HepG2 (cell line): ENCODE measurements around the gene RGP1. TPM values are rescaled to one million over a fixed set of nuclear protein-coding genes. Genes with fewer than 3 reads are reported as not detected.
A peak's percentile ranks its signal among the peaks of the same experiment; 100 is the strongest.

Experiments
- ARID4A ChIP-seq: sonication (generic); formaldehyde crosslinking; IDR thresholded peaks from 2 replicates; pipeline ENCODE4 v1.5.0; 2020; ENCODE audit warnings: mild to moderate bottlenecking, missing genetic modification reagents, borderline replicate concordance
- CEBPG ChIP-seq: IDR thresholded peaks from 2 replicates; pipeline ENCODE4 v1.6.1; 2016
- ELF4 ChIP-seq: sonication (generic); formaldehyde crosslinking; IDR thresholded peaks from 2 replicates; pipeline ENCODE4 v1.5.0; 2020; ENCODE audit warnings: missing genetic modification reagents, mild to moderate bottlenecking, moderate library complexity, borderline replicate concordance
- FLYWCH1 ChIP-seq: sonication (generic); formaldehyde crosslinking; IDR thresholded peaks from 2 replicates; pipeline ENCODE4 v1.8.1; 2023; ENCODE audit warnings: mild to moderate bottlenecking, missing genetic modification reagents
- NCOA5 ChIP-seq: sonication (generic); formaldehyde crosslinking; IDR thresholded peaks from 2 replicates; pipeline ENCODE4 v1.4.0; 2020; ENCODE audit warnings: missing genetic modification reagents
- SP140L ChIP-seq: sonication (generic); formaldehyde crosslinking; IDR thresholded peaks from 2 replicates; pipeline ENCODE4 v1.4.0; 2020; ENCODE audit warnings: missing genetic modification reagents, borderline replicate concordance
- ZBTB7B ChIP-seq: sonication (generic); formaldehyde crosslinking; IDR thresholded peaks from 2 replicates; pipeline ENCODE4 v1.4.0; 2020; ENCODE audit warnings: missing genetic modification reagents
- ZNF878 ChIP-seq: sonication (generic); formaldehyde crosslinking; IDR thresholded peaks from 2 replicates; pipeline ENCODE4 v1.8.1; 2023; ENCODE audit warnings: mild to moderate bottlenecking, missing genetic modification reagents, moderate library complexity
- polyA plus RNA-seq, 8 experiments: library from polyadenylated mRNA; depleted of rRNA in 3 of 8; stranded (reverse) in 7 of 8; unstranded in 1 of 8; fragments of >200 nt; fragmentation: Illumina TruSeq in 4 of 8; extraction: Trizol in 4 of 8; gene quantifications; 2 replicates each; pipeline versions ENCODE4 v1.2.1 to v1.2.3, GENCODE V29; 2011 to 2016; ENCODE audit warnings: low read depth in 4 of 8, missing spikeins in 1 of 8, mixed read lengths in 1 of 8; ENCODE audit not compliant: insufficient read depth in 1 of 8
- total RNA-seq, 5 experiments: library from RNA; depleted of rRNA; stranded (reverse); fragments of >200 nt; fragmentation: Illumina TruSeq; extraction: Trizol; gene quantifications; 2 replicates each; pipeline ENCODE4 v1.2.3, GENCODE V29; 2016; ENCODE audit warnings: low read depth in 1 of 5
- TF ChIP-seq, protein P1 (sequence below): sonication (generic); formaldehyde crosslinking; IDR thresholded peaks from 2 replicates; pipeline ENCODE4 v1.5.1; 2020; ENCODE audit warnings: missing genetic modification reagents, mild to moderate bottlenecking, borderline replicate concordance

RGP1 gene
- total and polyA plus RNA-seq, 2 of the 13 experiments (the other 11 are each of a cell fraction or from before 2014, with no cell fraction given), result 12.7 to 21.0 TPM

DNA sequence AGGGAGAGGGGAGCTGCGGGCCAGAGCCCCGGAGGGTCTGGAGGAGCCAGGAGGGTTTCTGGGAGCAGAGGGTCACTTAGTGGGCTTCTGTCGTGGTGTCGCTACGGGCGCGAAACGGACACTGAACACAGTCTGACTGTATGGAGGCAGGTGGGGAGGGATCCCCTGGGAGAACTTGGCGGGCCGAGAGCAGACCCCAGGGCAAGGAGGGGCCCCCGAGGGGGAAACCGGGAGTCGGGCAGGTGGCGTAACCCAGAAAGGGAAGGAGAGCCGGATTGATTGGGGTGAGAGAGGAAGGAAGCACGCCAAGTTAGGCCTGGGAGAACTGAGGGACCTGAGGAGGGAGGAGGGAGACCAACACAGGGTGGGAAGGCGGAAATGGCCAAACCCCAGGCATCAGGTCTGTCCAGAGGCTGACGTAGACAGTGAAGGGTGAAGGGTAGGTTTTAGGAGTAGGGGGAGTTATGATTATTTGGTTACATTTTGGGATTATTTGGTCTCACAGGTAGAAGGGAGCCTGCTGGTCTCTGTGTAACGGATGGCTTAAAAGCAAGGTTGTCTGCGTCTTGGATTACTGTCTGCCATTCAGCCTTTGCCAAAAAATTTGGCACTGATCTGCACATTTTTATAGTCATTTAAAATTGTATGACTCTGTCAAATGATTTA is 8.3 kb downstream of the RGP1 start (continued):
- no peak for TF ChIP-seq NCOA5 (CRISPR knock-in tag)
- 0 out of 2 replicates have a peak, but pooled peaks have one; percentile 5 for TF ChIP-seq CEBPG (CRISPR knock-in tag)
- TF ChIP-seq SP140L, result no peak
- TF ChIP-seq ELF4, result no peak
- TF ChIP-seq, protein P1, sequence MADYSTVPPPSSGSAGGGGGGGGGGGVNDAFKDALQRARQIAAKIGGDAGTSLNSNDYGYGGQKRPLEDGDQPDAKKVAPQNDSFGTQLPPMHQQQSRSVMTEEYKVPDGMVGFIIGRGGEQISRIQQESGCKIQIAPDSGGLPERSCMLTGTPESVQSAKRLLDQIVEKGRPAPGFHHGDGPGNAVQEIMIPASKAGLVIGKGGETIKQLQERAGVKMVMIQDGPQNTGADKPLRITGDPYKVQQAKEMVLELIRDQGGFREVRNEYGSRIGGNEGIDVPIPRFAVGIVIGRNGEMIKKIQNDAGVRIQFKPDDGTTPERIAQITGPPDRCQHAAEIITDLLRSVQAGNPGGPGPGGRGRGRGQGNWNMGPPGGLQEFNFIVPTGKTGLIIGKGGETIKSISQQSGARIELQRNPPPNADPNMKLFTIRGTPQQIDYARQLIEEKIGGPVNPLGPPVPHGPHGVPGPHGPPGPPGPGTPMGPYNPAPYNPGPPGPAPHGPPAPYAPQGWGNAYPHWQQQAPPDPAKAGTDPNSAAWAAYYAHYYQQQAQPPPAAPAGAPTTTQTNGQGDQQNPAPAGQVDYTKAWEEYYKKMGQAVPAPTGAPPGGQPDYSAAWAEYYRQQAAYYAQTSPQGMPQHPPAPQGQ (CRISPR knock-in tag), result no peak
- peak; percentile 46; the same call in 1 of the 2 replicates for TF ChIP-seq ARID4A (CRISPR knock-in tag)
- no peak for TF ChIP-seq FLYWCH1 (CRISPR knock-in tag)
- TF ChIP-seq ZBTB7B (CRISPR knock-in tag), result peak; percentile 81; the same call in 1 of the 2 replicates
- no peak for TF ChIP-seq ZNF878
